Measurements from ENCODE around the gene DTX2.
"Not testable (repeated sequence)": the region's sequence is repeated elsewhere in the genome, so short reads cannot be mapped to it uniquely, and the experiment has no call there.

Gene DTX2

GRCh38 chr7:76426246-76426645 lies 35.3 kb upstream of the DTX2 start:
- Histone ChIP-seq H3K4me3 (no peak overlapping the region), H4K20me1 (no peaks in the 10 kb centered on the region), H3K4me2 (no peak overlapping the region), H3K27ac (no peak overlapping the region), H3K4me1 (peaks cover 0 to 16% (median 12%) of the 10 kb centered on the region in 10 experiments; a peak in 14 of 20 replicates), H3K9me3 (replicated peaks in 1 of 11) (no peaks in the 10 kb centered on the region), H3K36me3 (no peaks in the 10 kb centered on the region), H3K9ac (no peak overlapping the region), H3K27me3 (no peaks in the 10 kb centered on the region)
- no peak for TF ChIP-seq Cebpa-rat (IDR thresholded peaks at IDR 0.05)

- Histone ChIP-seq H3K9me3 (replicated peaks in 1 of 11) (no peaks in the 10 kb centered on the region), H3K9ac (no peak overlapping the region; a peak in 1 of 22 replicates), H3K27ac (no peak overlapping the region), H3K4me2 (0 out of 22 replicates have a peak overlapping the region, but pooled peaks of 1 of the 11 experiments have one; percentile 38), H4K20me1 (no peaks in the 10 kb centered on the region), H3K36me3 (no peaks in the 10 kb centered on the region), H3K4me3 (no peak overlapping the region), H3K27me3 (no peaks in the 10 kb centered on the region), H3K4me1 (peaks cover 0 to 16% (median 12%) of the 10 kb centered on the region in 10 experiments; a peak in 14 of 20 replicates)
- TF ChIP-seq Cebpa-rat (IDR thresholded peaks at IDR 0.05), result no peak
These were observed 33.9 kb upstream of the DTX2 start for GRCh38 chr7:76427635-76428034.

GRCh38 chr7:76428149-76428823 lies 33.2 kb upstream of the DTX2 start:
- Histone ChIP-seq H3K9ac (no peak overlapping the region), H3K4me1 (peaks cover 0 to 16% (median 12%) of the 10 kb centered on the region in 10 experiments; a peak in 14 of 20 replicates), H3K27me3 (no peaks in the 10 kb centered on the region), H3K9me3 (replicated peaks in 1 of 11) (no peaks in the 10 kb centered on the region), H3K27ac (no peak overlapping the region), H3K4me3 (no peak overlapping the region), H3K36me3 (no peaks in the 10 kb centered on the region), H4K20me1 (no peaks in the 10 kb centered on the region), H3K4me2 (peak overlapping the region in 4 of 11 experiments; percentile 23 to 68 (median 38); a peak in 7 of 22 replicates)
- no peak for TF ChIP-seq Cebpa-rat (IDR thresholded peaks at IDR 0.05)

DNA sequence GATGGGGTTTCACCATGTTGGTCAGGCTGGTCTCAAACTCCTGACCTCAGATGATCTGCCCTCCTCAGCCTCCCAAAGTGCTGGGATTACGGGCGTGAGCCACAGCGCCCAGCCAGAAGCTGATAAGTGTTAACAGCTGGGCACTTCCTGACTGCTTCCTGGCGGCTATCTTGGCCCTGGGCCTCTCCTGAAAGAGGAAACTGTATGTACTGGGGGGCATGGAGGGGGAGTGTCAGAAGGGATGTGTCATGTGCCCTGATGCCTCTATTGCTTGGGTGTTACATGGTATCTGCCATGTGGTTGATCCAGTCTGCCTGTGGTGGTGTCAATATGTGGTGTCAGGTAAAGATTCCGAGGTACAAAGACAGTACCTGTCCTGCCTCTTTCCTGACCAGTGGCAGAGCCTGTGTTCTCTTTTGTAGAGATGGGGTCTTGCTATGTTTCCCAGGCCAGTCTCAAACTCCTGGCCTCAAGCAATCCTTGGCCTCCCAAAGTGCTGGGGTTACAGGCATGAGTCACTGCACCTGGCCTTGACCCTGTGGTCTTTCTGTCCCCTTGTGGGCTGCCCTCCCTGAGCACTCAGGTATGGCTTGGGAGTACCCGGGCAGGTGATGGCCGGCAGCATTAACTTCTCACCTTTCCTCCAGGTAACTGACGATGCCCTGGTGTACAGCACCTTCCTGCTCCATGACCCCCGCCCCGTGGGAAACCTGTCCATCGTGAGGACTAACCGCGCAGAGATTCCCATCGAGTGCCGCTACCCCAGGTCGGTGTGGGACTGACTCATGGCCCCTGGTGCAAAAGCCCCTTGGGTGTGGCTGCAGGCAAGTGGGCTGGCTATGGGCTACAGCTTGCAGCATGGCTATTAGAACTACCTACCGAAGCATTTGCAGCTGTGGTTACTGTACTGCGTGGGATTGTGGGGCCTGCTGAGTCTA lies 32.4 kb upstream of the DTX2 start:
- Histone ChIP-seq H3K27me3 (no peaks in the 10 kb centered on the region), H3K4me2 (peak overlapping the region in 5 of 11 experiments; percentile 23 to 68 (median 37); a peak in 7 of 22 replicates), H3K4me3 (no peak overlapping the region), H3K27ac (no peak overlapping the region), H3K36me3 (no peaks in the 10 kb centered on the region), H3K4me1 (peaks cover 0 to 16% (median 10%) of the 10 kb centered on the region in 10 experiments; a peak in 14 of 20 replicates), H3K9me3 (replicated peaks in 1 of 11) (no peaks in the 10 kb centered on the region), H4K20me1 (no peaks in the 10 kb centered on the region), H3K9ac (no peak overlapping the region)
- no peak for TF ChIP-seq Cebpa-rat (IDR thresholded peaks at IDR 0.05)

DNA sequence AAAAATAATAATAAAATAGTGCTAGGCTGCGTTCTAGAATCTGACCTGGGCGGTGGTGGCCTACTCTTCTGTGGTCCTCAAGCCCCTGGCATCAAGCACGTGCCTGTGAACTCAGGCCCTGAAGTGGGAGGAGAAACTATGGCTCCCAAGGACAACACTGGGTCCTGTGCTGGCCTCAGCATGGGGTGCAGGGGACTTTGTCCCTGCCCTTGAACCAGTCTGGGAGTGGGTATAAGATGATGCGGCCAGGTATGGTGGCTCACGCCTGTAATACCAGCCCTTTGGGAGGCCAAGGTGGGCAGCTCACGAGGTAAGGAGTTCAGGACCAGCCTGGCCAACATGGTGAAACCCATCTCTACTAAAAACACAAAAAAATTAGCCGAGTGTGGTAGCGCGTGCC lies 31.3 kb upstream of the DTX2 start:
- H4K20me1 ChIP-seq, result no peaks in the 10 kb centered on the region
- no peaks in the 10 kb centered on the region for H3K36me3 ChIP-seq
- no peaks in the 10 kb centered on the region for H3K27me3 ChIP-seq
- no peak for TF ChIP-seq Cebpa-rat (IDR thresholded peaks at IDR 0.05)
- H3K4me3 ChIP-seq, result no peak overlapping the region
- no peak overlapping the region for H3K27ac ChIP-seq
- H3K9ac ChIP-seq, result no peak overlapping the region
- H3K9me3 ChIP-seq (replicated peaks in 1 of 11), result no peaks in the 10 kb centered on the region
- peaks cover 0 to 16% (median 6%) of the 10 kb centered on the region in 10 experiments; a peak in 9 of 20 replicates for H3K4me1 ChIP-seq
- no peak overlapping the region for H3K4me2 ChIP-seq

- Histone ChIP-seq H3K9me3 (replicated peaks in 1 of 11) (no peaks in the 10 kb centered on the region), H3K4me1 (peaks cover 0 to 16% (median 6%) of the 10 kb centered on the region in 10 experiments; a peak in 9 of 20 replicates), H3K27me3 (no peaks in the 10 kb centered on the region), H3K27ac (no peak overlapping the region), H3K9ac (no peak overlapping the region), H3K4me2 (no peak overlapping the region), H3K4me3 (no peak overlapping the region), H3K36me3 (no peaks in the 10 kb centered on the region), H4K20me1 (no peaks in the 10 kb centered on the region)
- TF ChIP-seq Cebpa-rat (IDR thresholded peaks at IDR 0.05), result no peak
These were observed 30.7 kb upstream of the DTX2 start for GRCh38 chr7:76430836-76431235.

DNA sequence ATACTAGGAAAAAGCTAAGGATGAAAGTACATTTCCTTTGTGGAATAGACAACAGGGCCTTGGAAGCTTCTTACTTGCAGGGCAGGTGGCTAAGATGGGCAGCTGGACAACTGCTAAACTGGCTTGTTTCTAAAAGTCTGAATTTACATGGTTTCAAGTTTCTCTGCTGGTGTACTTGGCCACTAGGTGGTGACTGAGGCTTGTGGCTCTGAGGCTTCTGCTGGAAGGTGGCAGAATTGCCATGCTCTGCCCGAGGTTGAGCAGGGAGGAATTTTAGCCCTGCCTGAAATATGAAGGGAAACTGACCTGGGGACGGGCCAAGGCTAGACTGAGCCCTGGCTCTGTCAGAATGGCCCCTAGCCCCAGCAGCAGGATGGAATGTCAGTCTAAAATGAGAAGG lies 23.6 kb upstream of the DTX2 start:
- not testable (repeated sequence) for H4K20me1 ChIP-seq; H3K27me3 ChIP-seq; H3K9ac ChIP-seq; H3K4me2 ChIP-seq; H3K27ac ChIP-seq; H3K4me3 ChIP-seq; H3K4me1 ChIP-seq; H3K36me3 ChIP-seq; H3K9me3 ChIP-seq (replicated peaks in 1 of 11)

GRCh38 chr7:76439120-76439888 lies 22.2 kb upstream of the DTX2 start:
- not testable (repeated sequence) for H3K27ac ChIP-seq; H3K9me3 ChIP-seq (replicated peaks in 1 of 11); H3K4me2 ChIP-seq

GRCh38 chr7:76440404-76440803 lies 21.1 kb upstream of the DTX2 start:
- H3K4me3 ChIP-seq; H3K4me2 ChIP-seq; H3K27me3 ChIP-seq; H3K9me3 ChIP-seq (replicated peaks in 1 of 11); H3K27ac ChIP-seq; H3K36me3 ChIP-seq; H4K20me1 ChIP-seq; H3K9ac ChIP-seq: not testable (repeated sequence)
- H3K4me1 ChIP-seq, result peaks cover 0 to 17% (median 14%) of the 10 kb centered on the region in 10 experiments; a peak in 14 of 20 replicates

More at GRCh38 chr7:76439120-76439888, 22.2 kb upstream of the DTX2 start:
- not testable (repeated sequence) for H4K20me1 ChIP-seq, H3K9ac ChIP-seq, H3K4me1 ChIP-seq, H3K4me3 ChIP-seq, H3K27me3 ChIP-seq, H3K36me3 ChIP-seq

DNA sequence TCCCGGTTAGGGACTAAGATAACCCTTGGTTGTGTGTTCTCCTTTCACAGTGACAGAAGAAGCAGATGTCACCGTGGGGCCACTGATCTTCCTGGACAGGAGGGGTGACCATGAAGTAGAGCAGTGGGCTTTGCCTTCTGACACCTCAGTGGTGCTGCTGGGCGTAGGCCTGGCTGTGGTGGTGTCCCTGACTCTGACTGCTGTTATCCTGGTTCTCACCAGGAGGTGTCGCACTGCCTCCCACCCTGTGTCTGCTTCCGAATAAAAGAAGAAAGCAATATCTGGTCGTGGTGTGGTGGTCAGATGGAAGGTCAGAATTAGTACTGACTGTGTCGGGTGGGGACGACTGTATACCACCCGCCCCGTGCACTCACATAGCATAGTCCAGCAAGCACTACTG lies 19.7 kb upstream of the DTX2 start:
- not testable (repeated sequence) for H3K9ac ChIP-seq; H4K20me1 ChIP-seq; H3K4me2 ChIP-seq; H3K9me3 ChIP-seq (replicated peaks in 1 of 11); H3K27ac ChIP-seq; H3K27me3 ChIP-seq; H3K4me3 ChIP-seq; H3K36me3 ChIP-seq
- H3K4me1 ChIP-seq, result peaks cover 0 to 18% (median 15%) of the 10 kb centered on the region in 10 experiments; a peak in 14 of 20 replicates

GRCh38 chr7:76442664-76443446 lies 18.7 kb upstream of the DTX2 start:
- not testable (repeated sequence) for H3K4me3 ChIP-seq; H3K27me3 ChIP-seq; H3K9ac ChIP-seq; H3K27ac ChIP-seq; H3K9me3 ChIP-seq (replicated peaks in 1 of 11); H4K20me1 ChIP-seq; H3K36me3 ChIP-seq; H3K4me2 ChIP-seq
- peaks cover 0 to 18% (median 15%) of the 10 kb centered on the region in 10 experiments; a peak in 14 of 20 replicates for H3K4me1 ChIP-seq

GRCh38 chr7:76443846-76444245 lies 17.7 kb upstream of the DTX2 start:
- not testable (repeated sequence) for H3K27me3 ChIP-seq, H3K9ac ChIP-seq, H3K4me3 ChIP-seq

More at GRCh38 chr7:76443846-76444245, 17.7 kb upstream of the DTX2 start:
- Histone ChIP-seq H3K4me1 (peaks cover 0 to 18% (median 15%) of the 10 kb centered on the region in 10 experiments; a peak in 14 of 20 replicates), H3K4me2 (peak overlapping the region in 2 of 11 experiments; percentile 15 to 33; a peak in 2 of 22 replicates)
- H3K27ac ChIP-seq; H3K9me3 ChIP-seq (replicated peaks in 1 of 11); H3K36me3 ChIP-seq; H4K20me1 ChIP-seq: not testable (repeated sequence)

Data from BLaER1 treated with 17β-estradiol and CSF1 and Interleukin-3, amounts not matched to agents 10 nM and 100 nM (cell line).